Measurements from ENCODE around the gene ACTG1. TPM values are rescaled to one million over a fixed set of nuclear protein-coding genes. Genes with fewer than 3 reads are reported as not detected.

Gene ACTG1
- total and polyA plus RNA-seq, 2 of the 13 experiments (the other 11 are each of a cell fraction or from before 2014, with no cell fraction given): 973 to 1,138 TPM

DNA sequence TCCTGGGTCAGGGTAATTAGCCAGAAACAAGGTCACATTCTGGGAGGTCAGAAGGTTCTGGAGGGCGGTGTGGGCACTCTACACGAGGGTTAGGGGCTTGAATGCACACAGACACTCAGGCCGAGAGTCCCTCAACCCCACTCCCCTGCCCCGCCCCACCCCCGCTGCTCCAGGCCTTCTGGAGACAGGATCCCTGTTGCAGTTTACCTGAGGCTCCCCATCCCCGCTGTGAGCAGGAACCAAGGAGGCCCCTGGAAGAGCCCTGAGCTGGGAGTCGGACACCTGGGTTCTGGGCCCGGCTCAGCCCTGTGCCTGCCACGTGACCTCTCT, 4.4 kb upstream of the ACTG1 start:
- no peak for DNase-seq (ENCODE audit: low spot score)
- POLR2A ChIA-PET: interaction anchor here (1.7 kb wide), 1 partner anchor 9 kb away, joined by 3 read pairs; no protein-coding TSS in a partner anchor
- TF ChIP-seq ZNF792 (CRISPR knock-in tag; IDR thresholded peaks at IDR 0.05) (no peak), ISL2 (CRISPR knock-in tag; IDR thresholded peaks at IDR 0.05) (no peak), ZNF703 (CRISPR knock-in tag; IDR thresholded peaks at IDR 0.05; ENCODE audit: borderline replicate concordance) (no peak), YY1 (IDR thresholded peaks at IDR 0.05; ENCODE audit: insufficient read depth, insufficient replicate concordance, low read depth, low read length) (no peak), TOE1 (CRISPR knock-in tag; IDR thresholded peaks at IDR 0.05) (no peak), AFF4 (CRISPR knock-in tag; IDR thresholded peaks at IDR 0.05) (no peak), KDM1A (CRISPR knock-in tag; IDR thresholded peaks at IDR 0.05) (no peak), TCF7L2 (IDR thresholded peaks at IDR 0.05; ENCODE audit: low read depth, low read length) (no peak), PBX2 (CRISPR knock-in tag; IDR thresholded peaks at IDR 0.05) (no peak), AGO1 (IDR thresholded peaks at IDR 0.05; ENCODE audit: low read depth, low read length, poor library complexity, severe bottlenecking) (no peak), JUND (CRISPR knock-in tag; IDR thresholded peaks at IDR 0.05) (no peak), IRF9 (CRISPR knock-in tag; IDR thresholded peaks at IDR 0.05; ENCODE audit: borderline replicate concordance) (no peak), ZNF256 (CRISPR knock-in tag; conservative IDR thresholded peaks at IDR 0.05) (no peak), RORA (CRISPR knock-in tag; IDR thresholded peaks at IDR 0.05) (no peak), CBX2 (IDR thresholded peaks at IDR 0.05; ENCODE audit: low read depth, low read length) (no peak), CBX2 (CRISPR knock-in tag; IDR thresholded peaks at IDR 0.05; ENCODE audit: low read depth) (no peak)
- TF ChIP-seq, protein P1, sequence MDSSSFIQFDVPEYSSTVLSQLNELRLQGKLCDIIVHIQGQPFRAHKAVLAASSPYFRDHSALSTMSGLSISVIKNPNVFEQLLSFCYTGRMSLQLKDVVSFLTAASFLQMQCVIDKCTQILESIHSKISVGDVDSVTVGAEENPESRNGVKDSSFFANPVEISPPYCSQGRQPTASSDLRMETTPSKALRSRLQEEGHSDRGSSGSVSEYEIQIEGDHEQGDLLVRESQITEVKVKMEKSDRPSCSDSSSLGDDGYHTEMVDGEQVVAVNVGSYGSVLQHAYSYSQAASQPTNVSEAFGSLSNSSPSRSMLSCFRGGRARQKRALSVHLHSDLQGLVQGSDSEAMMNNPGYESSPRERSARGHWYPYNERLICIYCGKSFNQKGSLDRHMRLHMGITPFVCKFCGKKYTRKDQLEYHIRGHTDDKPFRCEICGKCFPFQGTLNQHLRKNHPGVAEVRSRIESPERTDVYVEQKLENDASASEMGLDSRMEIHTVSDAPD (CRISPR knock-in tag; IDR thresholded peaks at IDR 0.05): no peak

More for the DNA sequence above, 4.4 kb upstream of the ACTG1 start:
- Histone ChIP-seq H3K79me2 (ENCODE audit: insufficient read depth, low read length) (peaks cover 6% of the 10 kb centered on the region), H2AFZ (ENCODE audit: low read length) (no peak overlapping the region), H4K20me1 (ENCODE audit: insufficient read depth, low read length) (peaks cover 4% of the 10 kb centered on the region; the same call in 1 of the 2 replicates), H3K36me3 (replicated peaks in 1 of 2; ENCODE audit: control insufficient read depth in 1 of 2, insufficient read depth in 2 of 2, low read length in 2 of 2) (peaks cover 0 to 2% of the 10 kb centered on the region in 2 experiments; a peak in 1 of 5 replicates), H3K9me3 (ENCODE audit: low read length) (no peaks in the 10 kb centered on the region), H3K27ac (ENCODE audit: extremely low read length, insufficient read depth, low read length) (no peak overlapping the region), H3K4me3 (replicated peaks in 1 of 3; ENCODE audit: insufficient read depth in 1 of 3, low read depth in 2 of 3, low read length in 3 of 3) (no peak overlapping the region), H3K9ac (ENCODE audit: insufficient read depth, low read depth, low read length) (no peak overlapping the region), H3K4me2 (ENCODE audit: low read depth, low read length) (no peak overlapping the region), H3K4me1 (ENCODE audit: insufficient read depth, low read length) (peaks cover 45% of the 10 kb centered on the region), H3K27me3 (ENCODE audit: control insufficient read depth in 1 of 2, insufficient read depth in 2 of 2, low read length in 2 of 2) (peaks cover 0 to 21% of the 10 kb centered on the region in 2 experiments; a peak in 3 of 5 replicates)
- in situ Hi-C loops (cut with HindIII; ENCODE audit: extremely low pct_ligation_motif_present, low pct_unique_long_range_greater_than_20kb): no loop called here
- 89% methylated on average over 8 of the region's 9 CpGs for WGBS (ENCODE audit: low lambda C conversion rate)
- no peak for FAIRE-seq
- intact Hi-C loops (cut with micrococcal nuclease; ENCODE audit: unreplicated experiment): loop anchor here (10.0 kb wide), 1 partner anchor 122 kb away; the partner anchor contains the start of gene BAHCC1
- BruUV-seq (replicated peaks): no TSS peak
- CTCF ChIA-PET (ENCODE audit: low intra/inter-chr PET ratio, low total read pairs): no interaction called here
- ATAC-seq: no peak
